WI38 (cell line): ENCODE measurements around the gene TDRD7.
"Not testable (repeated sequence)": the region's sequence is repeated elsewhere in the genome, so short reads cannot be mapped to it uniquely, and the experiment has no call there.

ENCODE experiments used
- H3K4me3 ChIP-seq: 2 replicates; pipeline ENCODE4 v1.5.1; 2011; ENCODE audit warnings: low read depth, mild to moderate bottlenecking, control low read depth, low read length
- CTCF ChIP-seq: IDR thresholded peaks from 2 replicates; pipeline ENCODE4 v1.5.1; 2012; ENCODE audit warnings: low read depth, mild to moderate bottlenecking, control low read depth, low read length

The TDRD7 gene

DNA sequence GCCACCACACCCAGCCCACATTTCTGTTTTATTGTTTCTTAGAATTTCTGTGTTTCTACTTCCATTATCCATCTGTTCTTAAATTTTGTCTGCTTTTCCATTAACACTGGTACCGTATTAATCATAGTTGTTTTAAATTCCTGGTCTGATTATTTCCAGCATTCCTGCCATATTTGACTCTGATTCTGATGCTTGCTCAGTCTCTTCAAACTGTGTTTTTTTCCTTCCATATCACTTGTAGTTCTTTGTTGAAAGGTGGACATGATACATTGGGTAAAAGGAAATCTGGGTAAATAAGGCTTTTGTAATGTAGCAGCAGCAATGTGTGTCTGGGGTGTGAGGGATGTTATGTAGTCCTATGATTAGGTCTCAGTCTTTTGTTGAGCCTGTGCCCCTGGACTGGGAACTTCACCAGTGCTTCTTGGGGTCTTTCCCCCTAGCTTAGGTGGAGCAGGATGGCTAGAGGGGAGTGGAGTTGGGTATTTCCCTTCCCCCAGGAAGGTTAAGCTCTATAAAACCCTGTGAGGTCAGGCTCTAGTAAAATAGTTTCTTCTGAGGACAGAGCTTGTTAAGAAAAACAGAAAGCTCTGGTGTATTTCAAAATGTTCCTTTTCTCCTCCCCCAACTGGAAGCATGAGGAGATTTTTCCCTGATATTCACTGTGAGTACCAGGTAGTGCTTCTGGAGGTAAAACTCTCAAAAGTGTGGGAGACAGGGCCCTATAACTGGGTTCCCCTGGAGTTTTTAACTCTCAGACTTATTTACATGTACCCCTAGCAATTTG lies 79.5 kb downstream of the TDRD7 start:
- H3K4me3 ChIP-seq: no peak overlapping the region
- TF ChIP-seq CTCF: no peak

DNA sequence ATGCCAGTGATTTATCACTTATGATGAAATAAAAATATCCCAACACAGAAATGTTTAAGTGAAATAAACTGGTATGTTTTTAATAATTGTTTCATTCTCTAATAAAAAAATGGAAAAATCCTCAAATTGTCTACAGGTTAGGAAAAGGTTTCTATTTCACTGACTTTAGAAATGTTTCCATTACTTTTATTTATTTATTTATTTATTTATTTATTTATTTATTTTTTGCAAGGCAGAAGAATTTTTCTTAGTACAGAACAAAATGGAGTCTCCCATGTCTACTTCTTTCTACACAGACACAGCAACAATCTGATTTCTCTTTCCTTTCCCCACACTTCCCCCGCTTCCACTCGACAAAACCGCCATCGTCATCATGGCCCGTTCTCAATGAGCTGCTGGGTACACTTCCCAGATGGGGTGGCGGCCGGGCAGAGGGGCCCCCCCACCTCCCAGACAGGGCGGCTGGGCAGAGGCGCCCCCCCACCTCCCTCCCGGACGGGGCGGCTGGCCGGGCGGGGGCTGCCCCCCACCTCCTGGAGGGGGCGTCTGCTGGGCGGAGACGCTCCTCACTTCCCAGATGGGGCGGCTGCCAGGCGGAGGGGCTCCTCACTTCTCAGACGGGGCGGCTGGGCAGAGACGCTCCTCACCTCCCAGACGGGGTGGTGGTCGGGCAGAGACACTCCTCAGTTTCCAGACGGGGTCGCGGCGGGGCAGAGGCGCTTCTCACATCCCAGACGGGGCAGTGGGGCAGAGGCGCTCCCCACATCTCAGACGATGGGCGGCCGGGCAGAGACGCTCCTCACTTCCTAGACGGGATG lies 85.9 kb downstream of the TDRD7 start:
- not testable (repeated sequence) for H3K4me3 ChIP-seq

GRCh38 chr9:97498846-97499245 lies 87.0 kb downstream of the TDRD7 start:
- not testable (repeated sequence) for H3K4me3 ChIP-seq

- H3K4me3 ChIP-seq: no peak overlapping the region
- TF ChIP-seq CTCF: no peak
These were observed 88.4 kb downstream of the TDRD7 start for GRCh38 chr9:97500263-97500662.

GRCh38 chr9:97500765-97501176 lies 88.9 kb downstream of the TDRD7 start:
- no peak for TF ChIP-seq CTCF
- H3K4me3 ChIP-seq: peak overlapping the region; percentile 52

GRCh38 chr9:97501177-97501971 lies 89.5 kb downstream of the TDRD7 start, which contains the start of gene TMOD1:
TSS of gene TMOD1 (plus strand) at chr9:97501666. CDS start at chr9:97524189, 22,523 bp downstream.
- peak within 1 kb of the TSS; percentile 70 for H3K4me3 ChIP-seq
- TF ChIP-seq CTCF: no peak

GRCh38 chr9:97501972-97502221 lies 90.0 kb downstream of the TDRD7 start:
- peak overlapping the region; percentile 70 for H3K4me3 ChIP-seq
- no peak for TF ChIP-seq CTCF
